Ovary (tissue), 9 donors: ENCODE data around the gene MPRIP. TPM values are rescaled to one million over a fixed set of nuclear protein-coding genes. Genes with fewer than 3 reads are reported as not detected.

Experiments used
- DNase-seq, 5 donors: peaks; one replicate each; pipeline ENCODE4 v3.0.0-alpha.2; 2019 to 2020
- H3K27ac ChIP-seq, 2 donors: fragments of 200-600 bp; one replicate each; pipeline versions ENCODE4 v1.5.1 to v1.8.0; 2019 to 2022
- H3K27me3 ChIP-seq: fragments of 200-600 bp; one replicate; pipeline ENCODE4 v1.8.0; 2022
- H3K36me3 ChIP-seq: fragments of 200-600 bp; sonication (generic); one replicate; pipeline ENCODE4 v1.5.1; 2019
- H3K4me1 ChIP-seq: one replicate; pipeline ENCODE4 v1.8.1; 2013; ENCODE audit warnings: mild to moderate bottlenecking, moderate library complexity; ENCODE audit not compliant: insufficient read depth
- H3K4me3 ChIP-seq: fragments of 200-600 bp; sonication (generic); one replicate; pipeline ENCODE4 v1.5.1; 2017
- H3K9me3 ChIP-seq, 2 donors: fragments of 200-600 bp in 1 of 2; sonication (generic) in 1 of 2; one replicate each; pipeline versions ENCODE4 v1.5.1 to v1.8.1; 2013 to 2019; ENCODE audit warnings: mild to moderate bottlenecking in 1 of 2, moderate library complexity in 1 of 2
- EP300 ChIP-seq: sonication (generic); formaldehyde crosslinking; IDR thresholded peaks from one replicate; pipeline ENCODE4 v1.6.1; 2017; ENCODE audit warnings: antibody characterized with exemption
- POLR2A ChIP-seq: fragments of 450-650 bp; IDR thresholded peaks from one replicate; pipeline ENCODE4 v1.6.1; 2017; ENCODE audit warnings: antibody characterized with exemption, mild to moderate bottlenecking, moderate library complexity
- WGBS, 3 donors: extraction: QIAGEN DNeasy Blood & Tissue Kit in 1 of 3; methylation state at CpG; one replicate each; pipeline versions ENCODE4 v1.1.5 to v1.1.7; 2013 to 2017; 5-methylcytosine and 5-hydroxymethylcytosine counted together
- intact Hi-C, 4 donors: fragments of 100-400 bp; cut with DNase I; formaldehyde crosslinking; loops; one replicate each; pipeline versions ENCODE4 v1.11.0 to v1.15.1; 2022 to 2023
- polyA plus RNA-seq, 2 donors: library from polyadenylated mRNA; stranded (reverse); fragments of 200-250 nt in 1 of 2; fragments of 350-450 nt in 1 of 2; fragmentation: Illumina TruSeq in 1 of 2; extraction: RNeasy Lipid Tissue Mini Kit (QIAGEN cat#74804) in 1 of 2; gene quantifications; one replicate each; pipeline ENCODE4 v1.2.3, GENCODE V29; 2013 to 2014
- total RNA-seq, 7 donors: library from RNA; depleted of rRNA in 2 of 7; stranded (reverse); fragments of >200 nt in 2 of 7; fragmentation: NEBNext Ultra II Directional in 3 of 7; extraction: Animal tissue kit (Norgen Biotek cat#: 25700) in 3 of 7; gene quantifications; one replicate each; pipeline versions ENCODE4 v1.1.0 to v1.2.4, GENCODE V29; 2016 to 2023
- TF ChIP-seq, protein P1 (sequence below), 3 donors: fragments of 450-650 bp in 2 of 3; fragments of 200-600 bp in 1 of 3; IDR thresholded peaks; one replicate each; pipeline versions ENCODE4 v1.5.1 to v1.8.0; 2016 to 2022; ENCODE audit warnings: antibody characterized with exemption in 3 of 3, mild to moderate bottlenecking in 1 of 3
- donor health status: DM: no; HTN: no; CAD: no; lungs with moderate emphysema.
- donor health status: DM: no; HTN: no; CAD: no.
- donor health status: Bipolar disorder and iron deficiency.
- donor health status: DM: yes; HTN: yes; CAD: no.
- donor health status: DM: no; HTN: no; CAD: no.
- donor health status: DM: yes; HTN: yes; CAD: no.

MPRIP gene
- total and polyA plus RNA-seq, 9 donors = 72.3 to 256 (median 202) TPM

GRCh38 chr17:17056156-17056539, 13.9 kb downstream of the MPRIP start:
- H3K36me3 ChIP-seq = no peaks in the 10 kb centered on the region
- H3K4me1 ChIP-seq = peaks cover 37% of the 10 kb centered on the region
- DNase-seq = peak in 2 of 5 donors; percentile 13 to 14
- 61 to 74% (median 74%) methylated on average over 8 of the region's 8 CpGs for WGBS, 3 donors
- no peak overlapping the region for H3K27ac ChIP-seq
- no peaks in the 10 kb centered on the region for H3K9me3 ChIP-seq
- H3K4me3 ChIP-seq = no peak overlapping the region
- TF ChIP-seq EP300 = no peak
- TF ChIP-seq, protein P1, sequence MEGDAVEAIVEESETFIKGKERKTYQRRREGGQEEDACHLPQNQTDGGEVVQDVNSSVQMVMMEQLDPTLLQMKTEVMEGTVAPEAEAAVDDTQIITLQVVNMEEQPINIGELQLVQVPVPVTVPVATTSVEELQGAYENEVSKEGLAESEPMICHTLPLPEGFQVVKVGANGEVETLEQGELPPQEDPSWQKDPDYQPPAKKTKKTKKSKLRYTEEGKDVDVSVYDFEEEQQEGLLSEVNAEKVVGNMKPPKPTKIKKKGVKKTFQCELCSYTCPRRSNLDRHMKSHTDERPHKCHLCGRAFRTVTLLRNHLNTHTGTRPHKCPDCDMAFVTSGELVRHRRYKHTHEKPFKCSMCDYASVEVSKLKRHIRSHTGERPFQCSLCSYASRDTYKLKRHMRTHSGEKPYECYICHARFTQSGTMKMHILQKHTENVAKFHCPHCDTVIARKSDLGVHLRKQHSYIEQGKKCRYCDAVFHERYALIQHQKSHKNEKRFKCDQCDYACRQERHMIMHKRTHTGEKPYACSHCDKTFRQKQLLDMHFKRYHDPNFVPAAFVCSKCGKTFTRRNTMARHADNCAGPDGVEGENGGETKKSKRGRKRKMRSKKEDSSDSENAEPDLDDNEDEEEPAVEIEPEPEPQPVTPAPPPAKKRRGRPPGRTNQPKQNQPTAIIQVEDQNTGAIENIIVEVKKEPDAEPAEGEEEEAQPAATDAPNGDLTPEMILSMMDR (IDR thresholded peaks at IDR 0.05) = no peak
- TF ChIP-seq POLR2A = no peak
- intact Hi-C loops = no loop called here
- no peaks in the 10 kb centered on the region for H3K27me3 ChIP-seq

DNA sequence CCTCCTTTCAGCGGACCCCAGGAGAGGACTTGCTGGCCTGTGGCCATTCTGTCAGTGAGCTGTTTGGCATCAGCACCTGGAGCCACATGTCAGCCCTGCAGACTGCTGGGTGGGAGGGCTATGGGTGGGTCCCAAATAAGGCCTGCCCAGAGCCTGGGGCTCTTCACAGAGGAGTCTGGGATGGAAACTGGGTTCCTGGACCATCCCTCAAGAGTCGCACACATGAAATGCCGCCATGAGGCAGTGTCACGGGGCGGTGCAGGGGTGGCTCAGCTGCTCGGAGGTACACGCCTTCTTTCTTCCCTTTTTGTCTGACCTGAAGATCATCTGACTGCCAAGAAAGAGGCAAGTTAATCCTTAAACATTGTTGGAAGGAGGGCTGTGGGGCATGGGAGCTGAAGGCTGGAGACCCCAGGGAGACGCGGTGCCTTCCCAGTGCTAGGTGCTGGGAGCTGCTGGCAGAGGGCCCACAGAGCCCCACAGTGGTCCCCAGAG, 14.8 kb downstream of the MPRIP start:
- Histone ChIP-seq H3K4me1 (peaks cover 37% of the 10 kb centered on the region), H3K36me3 (no peaks in the 10 kb centered on the region), H3K27ac (no peak overlapping the region), H3K27me3 (no peaks in the 10 kb centered on the region), H3K4me3 (no peak overlapping the region), H3K9me3 (no peaks in the 10 kb centered on the region)
- 86 to 90% (median 86%) methylated on average over 9 of the region's 9 CpGs for WGBS, 3 donors
- intact Hi-C loops = no loop called here
- peak in 2 of 5 donors; percentile 10 to 29 for DNase-seq
- TF ChIP-seq, protein P1 (IDR thresholded peaks at IDR 0.05) = no peak

- Histone ChIP-seq H3K4me1 (peaks cover 35% of the 10 kb centered on the region), H3K27me3 (no peaks in the 10 kb centered on the region), H3K4me3 (no peak overlapping the region), H3K27ac (no peak overlapping the region), H3K36me3 (no peaks in the 10 kb centered on the region), H3K9me3 (no peaks in the 10 kb centered on the region)
- peak in 1 of 5 donors; percentile 21 for DNase-seq
- TF ChIP-seq, protein P1 (IDR thresholded peaks at IDR 0.05) = no peak
- no peak for TF ChIP-seq POLR2A
- no peak for TF ChIP-seq EP300
- WGBS, 3 donors = 78 to 86% (median 86%) methylated on average over 6 of the region's 6 CpGs
- intact Hi-C loops = no loop called here
Observed at GRCh38 chr17:17058304-17058703, 16.0 kb downstream of the MPRIP start.

- 76 to 91% (median 85%) methylated on average over 10 of the region's 10 CpGs for whole genome bisulfite sequencing, 3 donors
- Histone ChIP-seq H3K4me1 (peaks cover 33% of the 10 kb centered on the region), H3K36me3 (no peaks in the 10 kb centered on the region), H3K9me3 (no peaks in the 10 kb centered on the region), H3K27me3 (no peaks in the 10 kb centered on the region), H3K4me3 (no peak overlapping the region), H3K27ac (no peak overlapping the region)
- intact Hi-C loops = no loop called here
- no peak for TF ChIP-seq EP300
- TF ChIP-seq POLR2A = no peak
- TF ChIP-seq, protein P1 (IDR thresholded peaks at IDR 0.05) = no peak
- peak in 1 of 5 donors; percentile 20 for DNase-seq
Observed at GRCh38 chr17:17059301-17059890, 17.1 kb downstream of the MPRIP start.
